Measurements from ENCODE around the gene TEX261. TPM values are rescaled to one million over a fixed set of nuclear protein-coding genes. Genes with fewer than 3 reads are reported as not detected.

Gene TEX261
- total and polyA plus RNA-seq, 2 donors (not counting 3 experiments of a cell fraction or from before 2014, with no cell fraction given): 71.2 to 98.1 TPM

GRCh38 chr2:70960833-70961647, 33.6 kb downstream of the TEX261 start:
- TF ChIP-seq MAX (IDR thresholded peaks at IDR 0.05; ENCODE audit: insufficient read depth, insufficient read length) (no peak), POLR2A (IDR thresholded peaks at IDR 0.05; ENCODE audit: low read depth, low read length) (no peak), JUN (IDR thresholded peaks at IDR 0.05; ENCODE audit: borderline replicate concordance, insufficient read depth, insufficient read length, low read depth) (no peak), MYC (IDR thresholded peaks at IDR 0.05; ENCODE audit: low read depth, low read length) (no peak), FOS (IDR thresholded peaks at IDR 0.05; ENCODE audit: borderline replicate concordance, insufficient read depth, low read length) (no peak), POLR2AphosphoS5 (IDR thresholded peaks at IDR 0.05; ENCODE audit: insufficient read depth, low read depth, low read length) (no peak), CTCF (IDR thresholded peaks at IDR 0.05; ENCODE audit: extremely low read depth in 1 of 2, insufficient read depth in 1 of 2, low read depth in 1 of 2, low read length in 2 of 2) (no peak), GATA2 (IDR thresholded peaks at IDR 0.05; ENCODE audit: insufficient read depth, insufficient read length, low read depth, low read length) (no peak), EZH2 (IDR thresholded peaks at IDR 0.05; ENCODE audit: borderline replicate concordance, low read depth, low read length, severe bottlenecking) (no peak)
- Histone ChIP-seq H3K4me1 (ENCODE audit: control insufficient read depth, extremely low read depth, insufficient read depth, low read length) (peaks cover 5% of the 10 kb centered on the region), H3K9ac (replicated peaks; ENCODE audit: extremely low read depth, insufficient read depth, low read length) (no peak overlapping the region), H3K36me3 (ENCODE audit: control insufficient read depth in 2 of 2, extremely low read depth in 1 of 2, insufficient read depth in 2 of 2, low read length in 2 of 2) (no peaks in the 10 kb centered on the region), H2AFZ (ENCODE audit: low read depth, low read length) (no peak overlapping the region), H3K27ac (ENCODE audit: insufficient read depth, low read depth, low read length) (no peak overlapping the region), H3K79me2 (ENCODE audit: control insufficient read depth, insufficient read depth, low read length) (no peaks in the 10 kb centered on the region), H3K9me1 (replicated peaks; ENCODE audit: control insufficient read depth, extremely low read depth, insufficient read depth, low read length) (no peaks in the 10 kb centered on the region), H3K9me3 (replicated peaks; ENCODE audit: control insufficient read depth, insufficient read depth, low read length) (no peaks in the 10 kb centered on the region), H3K4me3 (replicated peaks in 1 of 3; ENCODE audit: insufficient read depth in 1 of 3, low read depth in 1 of 3, low read length in 3 of 3) (no peak overlapping the region), H4K20me1 (replicated peaks; ENCODE audit: control insufficient read depth, extremely low read depth, insufficient read depth, low read length) (no peaks in the 10 kb centered on the region), H3K4me2 (ENCODE audit: insufficient read depth, low read length) (no peak overlapping the region), H3K27me3 (ENCODE audit: control insufficient read depth in 2 of 2, insufficient read depth in 2 of 2, low read length in 2 of 2) (peaks cover 13 to 18% of the 10 kb centered on the region in 2 experiments)
- ChIA-PET POLR2A (interaction anchor here (1.0 kb wide), 1 partner anchor 13 kb away, joined by 3 read pairs; no protein-coding TSS in a partner anchor), CTCF (interaction anchor here (0.6 to 10.3 kb wide), 9 partner anchors 11 to 94 kb away, joined by 3 to 84 read pairs (median 3); no protein-coding TSS in a partner anchor)
- dilution Hi-C loops (cut with MboI; ENCODE audit: extremely low pct_ligation_motif_present, low sequenced_read_pairs) (no loop called here), intact Hi-C loops (cut with micrococcal nuclease) (no loop called here)
- DNase-seq (ENCODE audit: low read depth, low spot score) (no peak), FAIRE-seq (no peak)
- no TSS peak for BruUV-seq (replicated peaks)

Data from endothelial cell of umbilical vein (primary cell).